ENCODE measurements around the gene NOX5.

GRCh38 chr15:69075440-69075839, 60.9 kb downstream of the NOX5 start:
- TF ChIP-seq MAX (IDR thresholded peaks at IDR 0.05; ENCODE audit: low read depth, low read length) (no peak), ZNF24 (IDR thresholded peaks at IDR 0.05) (no peak)
